IMR-90 (cell line): ENCODE measurements around the gene FAM47E. TPM values are rescaled to one million over a fixed set of nuclear protein-coding genes. Genes with fewer than 3 reads are reported as not detected.

Experiments
- ATAC-seq: fragments of 200-7000 bp; cut with Tn5 transposase; 2 replicates; pipeline ENCODE4 v1.9.1; 2020; ENCODE audit warnings: low read depth, mild to moderate bottlenecking, moderate library complexity
- BruUV-seq: library from RNA; stranded (reverse); fragments of 400-500 nt; replicated peaks from 2 replicates; lab custom pipeline; 2021; lab: Mats Ljungman, UMichigan
- CTCF ChIA-PET: fragments of 300-600 bp; formaldehyde crosslinking; extraction: SDS; loops from one replicate; lab custom pipeline; 2021; ENCODE audit warnings: antibody characterized with exemption; lab: Yijun Ruan, JAX
- POLR2A ChIA-PET: fragments of 300-600 bp; sonication (Branson Sonifier 250); formaldehyde crosslinking; loops from one replicate; lab custom pipeline; 2022; ENCODE audit warnings: antibody characterized with exemption; ENCODE audit not compliant: unreplicated experiment; lab: Charles Lee
- DNase-seq: peaks from one replicate; pipeline ENCODE4 v3.0.0; 2013
- H2AFZ ChIP-seq: replicated peaks from 2 replicates; pipeline ENCODE3; 2013; ENCODE audit warnings: low read length, mild to moderate bottlenecking; ENCODE audit not compliant: poor library complexity
- H2AK5ac ChIP-seq: 2 replicates; pipeline ENCODE4 v1.6.1; 2013; ENCODE audit warnings: low read depth, low read length, inconsistent platforms
- H2AK9ac ChIP-seq: replicated peaks from 2 replicates; pipeline ENCODE3; 2013; ENCODE audit warnings: mild to moderate bottlenecking, low read depth, low read length, moderate library complexity; ENCODE audit not compliant: poor library complexity
- H2BK120ac ChIP-seq: 2 replicates; pipeline ENCODE4 v1.6.1; 2013; ENCODE audit warnings: low read depth, low read length, inconsistent platforms
- H2BK15ac ChIP-seq: 3 replicates; pipeline ENCODE4 v1.6.1; 2013; ENCODE audit warnings: low read depth, low read length, inconsistent platforms
- H2BK20ac ChIP-seq: 2 replicates; pipeline ENCODE4 v1.6.1; 2013; ENCODE audit warnings: low read depth, mild to moderate bottlenecking, inconsistent platforms, low read length, moderate library complexity
- H2BK5ac ChIP-seq: 2 replicates; pipeline ENCODE4 v1.6.1; 2013; ENCODE audit warnings: mild to moderate bottlenecking, low read depth, low read length, inconsistent platforms; ENCODE audit not compliant: poor library complexity, severe bottlenecking
- H3K14ac ChIP-seq: replicated peaks from 2 replicates; pipeline ENCODE4 v1.6.1; 2013; ENCODE audit warnings: low read depth, low read length, inconsistent platforms
- H3K18ac ChIP-seq: 2 replicates; pipeline ENCODE4 v1.6.1; 2013; ENCODE audit warnings: low read depth, low read length, control low read depth
- H3K23ac ChIP-seq: 2 replicates; pipeline ENCODE4 v1.6.1; 2013; ENCODE audit warnings: low read depth, low read length, inconsistent platforms
- H3K27ac ChIP-seq: 2 replicates; pipeline ENCODE4 v1.5.1; 2013; ENCODE audit warnings: mild to moderate bottlenecking, control low read depth, low read length; ENCODE audit not compliant: insufficient read depth
- H3K27me3 ChIP-seq: 2 replicates; pipeline ENCODE4 v1.6.1; 2013; ENCODE audit warnings: low read length; ENCODE audit not compliant: control insufficient read depth, insufficient read depth
- H3K36me3 ChIP-seq: 2 replicates; pipeline ENCODE4 v1.6.1; 2013; ENCODE audit warnings: low read length, mixed read lengths; ENCODE audit not compliant: control insufficient read depth, insufficient read depth
- H3K4ac ChIP-seq: 2 replicates; pipeline ENCODE4 v1.6.1; 2013; ENCODE audit warnings: low read depth, low read length, inconsistent platforms
- H3K4me1 ChIP-seq: 2 replicates; pipeline ENCODE4 v1.6.1; 2013; ENCODE audit warnings: low read length, mixed read lengths; ENCODE audit not compliant: control insufficient read depth, insufficient read depth
- H3K4me2 ChIP-seq: 2 replicates; pipeline ENCODE4 v1.6.1; 2013; ENCODE audit warnings: low read depth, mild to moderate bottlenecking, control low read depth, low read length, moderate library complexity
- H3K4me3 ChIP-seq: 2 replicates; pipeline ENCODE4 v1.5.1; 2013; ENCODE audit warnings: low read depth, mild to moderate bottlenecking, control low read depth, low read length, moderate library complexity; ENCODE audit not compliant: insufficient read depth
- H3K56ac ChIP-seq: 2 replicates; pipeline ENCODE4 v1.6.1; 2013; ENCODE audit warnings: low read length, inconsistent platforms; ENCODE audit not compliant: insufficient read depth; ENCODE audit errors: extremely low read depth
- H3K79me1 ChIP-seq, 2 experiments: 2 replicates each; pipeline ENCODE4 v1.6.1; 2013; ENCODE audit warnings: low read length in 2 of 2, inconsistent platforms in 1 of 2, low read depth in 1 of 2
- H3K9ac ChIP-seq: 2 replicates; pipeline ENCODE4 v1.6.1; 2013; ENCODE audit warnings: low read depth, low read length, control low read depth
- H3K9me1 ChIP-seq: 2 replicates; pipeline ENCODE4 v1.6.1; 2013; ENCODE audit warnings: low read length, inconsistent platforms; ENCODE audit not compliant: insufficient read depth
- H3K9me3 ChIP-seq: 2 replicates; pipeline ENCODE4 v1.6.1; 2013; ENCODE audit warnings: low read length; ENCODE audit not compliant: control insufficient read depth, insufficient read depth
- H4K20me1 ChIP-seq: 2 replicates; pipeline ENCODE4 v1.6.1; 2013; ENCODE audit warnings: low read length, inconsistent platforms; ENCODE audit not compliant: insufficient read depth
- H4K5ac ChIP-seq: 2 replicates; pipeline ENCODE4 v1.6.1; 2013; ENCODE audit warnings: mild to moderate bottlenecking, low read depth, low read length, control low read depth
- H4K8ac ChIP-seq, 2 experiments: 2 replicates each; pipeline ENCODE4 v1.6.1; 2013; ENCODE audit warnings: low read depth in 2 of 2, low read length in 2 of 2, control low read depth in 1 of 2, inconsistent platforms in 1 of 2
- H4K91ac ChIP-seq: 2 replicates; pipeline ENCODE4 v1.6.1; 2013; ENCODE audit warnings: low read depth, low read length, inconsistent platforms; ENCODE audit not compliant: insufficient read depth
- BHLHE40 ChIP-seq: fragments of 150-350 bp; IDR thresholded peaks from 2 replicates; pipeline ENCODE4 v1.6.1; 2016; ENCODE audit warnings: mild to moderate bottlenecking, low read depth, low read length
- CHD1 ChIP-seq: IDR thresholded peaks from 2 replicates; pipeline ENCODE4 v1.6.1; 2012; ENCODE audit warnings: low read depth, low read length, improper control_type of control experiment
- CTCF ChIP-seq: conservative IDR thresholded peaks from 2 replicates; pipeline ENCODE4 v1.5.1; 2012; ENCODE audit warnings: mild to moderate bottlenecking, low read depth, low read length, improper control_type of control experiment
- ELK1 ChIP-seq: fragments of 150-350 bp; IDR thresholded peaks from 2 replicates; pipeline ENCODE4 v1.6.1; 2016; ENCODE audit warnings: low read depth, mild to moderate bottlenecking, low read length, moderate library complexity, borderline replicate concordance
- FOS ChIP-seq: fragments of 150-350 bp; IDR thresholded peaks from 2 replicates; pipeline ENCODE4 v1.6.1; 2016; ENCODE audit warnings: low read depth, low read length
- MAFK ChIP-seq: IDR thresholded peaks from 2 replicates; pipeline ENCODE4 v1.6.1; 2012; ENCODE audit warnings: low read depth, low read length, improper control_type of control experiment
- NFE2L2 ChIP-seq: fragments of 150-350 bp; IDR thresholded peaks from 2 replicates; pipeline ENCODE4 v1.6.1; 2016; ENCODE audit warnings: low read depth, mild to moderate bottlenecking, low read length
- RCOR1 ChIP-seq: IDR thresholded peaks from 2 replicates; pipeline ENCODE4 v1.6.1; 2012; ENCODE audit warnings: mild to moderate bottlenecking, low read length, improper control_type of control experiment; ENCODE audit not compliant: insufficient replicate concordance
- RFX5 ChIP-seq: IDR thresholded peaks from 2 replicates; pipeline ENCODE4 v1.8.0; 2012; ENCODE audit warnings: low read depth, mild to moderate bottlenecking, low read length, moderate library complexity
- SMC3 ChIP-seq: fragments of 150-350 bp; IDR thresholded peaks from 2 replicates; pipeline ENCODE4 v1.6.1; 2016; ENCODE audit warnings: low read depth, mild to moderate bottlenecking, antibody characterized with exemption, low read length, moderate library complexity
- USF2 ChIP-seq: fragments of 150-350 bp; IDR thresholded peaks from 2 replicates; pipeline ENCODE4 v1.6.1; 2017; ENCODE audit warnings: mild to moderate bottlenecking, antibody characterized with exemption, low read length, low read depth
- dilution Hi-C: fragments of 300-500 bp; cut with HindIII; formaldehyde crosslinking; loops from one replicate; pipeline ENCODE4 v1.14.3; 2018; ENCODE audit warnings: low sequenced_read_pairs; ENCODE audit not compliant: unreplicated experiment
- in situ Hi-C: fragments of 300-500 bp; cut with MboI; formaldehyde crosslinking; loops from 3 replicates; pipeline ENCODE4 v1.14.3; 2019; ENCODE audit warnings: low sequenced_read_pairs, inconsistent platforms, mixed read lengths
- intact Hi-C: fragments of 100-400 bp; cut with micrococcal nuclease; formaldehyde crosslinking; loops from 2 replicates; pipeline ENCODE4 v1.10.0; 2022
- polyA plus RNA-seq, 3 experiments: library from polyadenylated mRNA; depleted of rRNA; stranded (reverse); fragments of >200 nt; gene quantifications; 2 replicates each; pipeline ENCODE4 v1.2.3, GENCODE V29; 2012; ENCODE audit warnings: low replicate concordance in 1 of 3
- total RNA-seq: library from RNA; depleted of rRNA; stranded (reverse); fragments of >200 nt; gene quantifications from 2 replicates; pipeline ENCODE4 v1.2.3, GENCODE V29; 2012

The FAM47E gene
- total and polyA plus RNA-seq, 2 of the 4 experiments (the other 2 are of a cell fraction): 0.05 TPM; not detected in 1

GRCh38 chr4:76272073-76272472 lies 20.6 kb downstream of the FAM47E start:
- no peak for DNase-seq
- H3K9ac ChIP-seq: no peak overlapping the region
- no peak overlapping the region for H2AK9ac ChIP-seq
- H4K5ac ChIP-seq: no peak overlapping the region
- intact Hi-C loops: no loop called here
- H3K27ac ChIP-seq: no peak overlapping the region
- CTCF ChIA-PET: no interaction called here
- H2AFZ ChIP-seq: no peak overlapping the region
- H4K91ac ChIP-seq: no peak overlapping the region
- no peaks in the 10 kb centered on the region for H3K9me1 ChIP-seq
- no peak overlapping the region for H3K23ac ChIP-seq
- no peak overlapping the region for H3K56ac ChIP-seq
- no peak overlapping the region for H2BK5ac ChIP-seq
- H3K27me3 ChIP-seq: peaks cover 45% of the 10 kb centered on the region
- no peak overlapping the region for H4K8ac ChIP-seq
- dilution Hi-C loops: no loop called here
- no peaks in the 10 kb centered on the region for H3K79me1 ChIP-seq
- H2BK20ac ChIP-seq: no peak overlapping the region
- no peak overlapping the region for H3K4me3 ChIP-seq
- no peaks in the 10 kb centered on the region for H4K20me1 ChIP-seq
- no peak overlapping the region for H3K18ac ChIP-seq
- no peaks in the 10 kb centered on the region for H3K36me3 ChIP-seq
- no TSS peak for BruUV-seq
- no peaks in the 10 kb centered on the region for H3K4me1 ChIP-seq
- TF ChIP-seq NFE2L2: no peak
- TF ChIP-seq FOS: no peak
- TF ChIP-seq CTCF: no peak
- no peak for TF ChIP-seq BHLHE40
- no peak for TF ChIP-seq SMC3
- no peak for TF ChIP-seq USF2
- no peak for TF ChIP-seq ELK1
- TF ChIP-seq RFX5: no peak
- no peak for TF ChIP-seq MAFK
- no peak for TF ChIP-seq RCOR1
- no peak for TF ChIP-seq CHD1
- ATAC-seq: no peak
- no peak overlapping the region for H2BK120ac ChIP-seq
- H3K9me3 ChIP-seq: no peaks in the 10 kb centered on the region
- H3K4me2 ChIP-seq: no peak overlapping the region
- H2AK5ac ChIP-seq: no peak overlapping the region
- POLR2A ChIA-PET: no interaction called here
- H3K4ac ChIP-seq: no peak overlapping the region
- in situ Hi-C loops: no loop called here
- H3K14ac ChIP-seq: no peak overlapping the region
- no peak overlapping the region for H2BK15ac ChIP-seq
